GM23248 (cell line): Measurements from ENCODE around the gene PADI2. TPM values are rescaled to one million over a fixed set of nuclear protein-coding genes. Genes with fewer than 3 reads are reported as not detected.

Experiments
- DNase-seq: peaks from one replicate; pipeline ENCODE4 v3.0.0-alpha.2; 2015
- H2AFZ ChIP-seq: fragments of 200-600 bp; sonication (generic); 2 replicates; pipeline ENCODE4 v1.6.1; 2016; ENCODE audit warnings: antibody characterized with exemption
- H3F3A ChIP-seq: fragments of 200-600 bp; sonication (generic); 2 replicates; pipeline ENCODE4 v1.6.1; 2016; ENCODE audit warnings: mild to moderate bottlenecking, antibody characterized with exemption, mixed run types; ENCODE audit not compliant: insufficient read depth
- H3K27ac ChIP-seq: fragments of 200-600 bp; sonication (generic); 2 replicates; pipeline ENCODE4 v1.5.1; 2016; ENCODE audit warnings: mild to moderate bottlenecking
- H3K27me3 ChIP-seq: fragments of 200-600 bp; sonication (generic); replicated peaks from 2 replicates; pipeline ENCODE4 v1.6.1; 2016; ENCODE audit warnings: mild to moderate bottlenecking; ENCODE audit not compliant: insufficient read depth
- H3K36me3 ChIP-seq: fragments of 200-600 bp; sonication (generic); 2 replicates; pipeline ENCODE4 v1.6.1; 2016; ENCODE audit warnings: low read depth, mild to moderate bottlenecking
- H3K4me1 ChIP-seq: fragments of 200-600 bp; sonication (generic); 2 replicates; pipeline ENCODE4 v1.6.1; 2016; ENCODE audit warnings: mild to moderate bottlenecking; ENCODE audit not compliant: insufficient read depth
- H3K4me2 ChIP-seq: fragments of 200-600 bp; sonication (generic); one replicate; pipeline ENCODE4 v1.6.1; 2016; ENCODE audit warnings: mild to moderate bottlenecking; ENCODE audit not compliant: unreplicated experiment
- H3K4me3 ChIP-seq: fragments of 200-600 bp; sonication (generic); 2 replicates; pipeline ENCODE4 v1.5.1; 2016; ENCODE audit warnings: mild to moderate bottlenecking
- H3K79me2 ChIP-seq: fragments of 200-600 bp; sonication (generic); 2 replicates; pipeline ENCODE4 v1.6.1; 2016; ENCODE audit warnings: mild to moderate bottlenecking; ENCODE audit not compliant: insufficient read depth
- H3K9ac ChIP-seq: fragments of 200-600 bp; sonication (generic); 2 replicates; pipeline ENCODE4 v1.6.1; 2016; ENCODE audit warnings: mild to moderate bottlenecking
- H3K9me2 ChIP-seq: fragments of 200-600 bp; sonication (generic); 2 replicates; pipeline ENCODE4 v1.6.1; 2016; ENCODE audit warnings: mixed run types, mild to moderate bottlenecking, moderate library complexity; ENCODE audit not compliant: insufficient read depth
- H3K9me3 ChIP-seq: fragments of 200-600 bp; sonication (generic); one replicate; pipeline ENCODE4 v1.6.1; 2017; ENCODE audit warnings: low read depth
- H4K20me1 ChIP-seq: fragments of 200-600 bp; sonication (generic); 2 replicates; pipeline ENCODE4 v1.6.0; 2016; ENCODE audit not compliant: insufficient read depth
- EZH2 ChIP-seq: fragments of 200-600 bp; sonication (generic); IDR thresholded peaks from 2 replicates; pipeline ENCODE4 v1.6.1; 2018; ENCODE audit warnings: antibody characterized with exemption, mild to moderate bottlenecking; ENCODE audit not compliant: insufficient read depth, poor library complexity, severe bottlenecking
- EZH2phosphoT487 ChIP-seq: fragments of 200-600 bp; sonication (generic); IDR thresholded peaks from 2 replicates; pipeline ENCODE4 v1.6.1; 2018; ENCODE audit warnings: antibody characterized with exemption, moderate library complexity, mild to moderate bottlenecking, low read depth; ENCODE audit not compliant: insufficient read depth
- WGBS, 2 experiments: methylation state at CpG; one replicate each; pipeline ENCODE4 v1.1.6; 2015 to 2017; ENCODE audit warnings: low lambda C conversion rate in 2 of 2, low coverage in 1 of 2; ENCODE audit errors: missing lambda C conversion rate in 2 of 2; 5-methylcytosine and 5-hydroxymethylcytosine counted together
- in situ Hi-C: fragments of 300-500 bp; cut with MboI; formaldehyde crosslinking; loops from 2 replicates; pipeline ENCODE4 v1.15.0; 2020
- polyA plus RNA-seq: library from polyadenylated mRNA; unstranded; fragments of >200 nt; fragmentation: Nextera tagmentation; extraction: Ambion mirVana; gene quantifications from 2 replicates; pipeline ENCODE4 v1.2.1, GENCODE V29; 2016
- total RNA-seq: library from RNA; depleted of rRNA; stranded (reverse); fragments of >200 nt; shearing (Covaris generic); gene quantifications from 2 replicates; pipeline ENCODE4 v1.2.3, GENCODE V29; 2014

The PADI2 gene
- total and polyA plus RNA-seq, 2 experiments from 2014 or later: 0.11 to 0.22 TPM

DNA sequence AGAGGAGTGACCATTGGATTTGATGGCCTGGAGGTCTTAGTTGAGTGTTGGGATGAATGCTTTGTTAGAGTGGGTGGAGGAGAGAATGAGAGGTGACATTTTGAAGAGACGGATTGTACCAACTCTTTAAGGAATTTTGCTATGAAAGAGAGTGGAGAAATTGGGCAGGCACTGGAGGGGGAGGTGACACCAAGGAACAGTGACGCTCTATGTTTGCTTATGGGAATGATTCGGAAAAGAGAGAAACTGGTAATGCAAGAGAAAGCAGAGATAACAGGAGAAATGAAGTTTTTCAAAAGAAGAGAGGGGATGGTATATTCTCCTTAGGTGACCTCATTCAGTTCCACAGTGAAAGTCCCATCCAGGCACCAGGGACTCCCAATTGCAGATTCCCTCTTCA is 24.5 kb upstream of the PADI2 start:
- Histone ChIP-seq H3K79me2 (no peaks in the 10 kb centered on the region), H3K9ac (no peak overlapping the region), H3K9me3 (no peaks in the 10 kb centered on the region), H4K20me1 (no peaks in the 10 kb centered on the region), H3K4me3 (no peak overlapping the region), H3K36me3 (no peaks in the 10 kb centered on the region), H3K4me2 (no peak overlapping the region), H3K27ac (no peak overlapping the region), H3K4me1 (no peaks in the 10 kb centered on the region), H3F3A (no peaks in the 10 kb centered on the region), H3K27me3 (no peaks in the 10 kb centered on the region), H3K9me2 (no peaks in the 10 kb centered on the region), H2AFZ (no peak overlapping the region)
- no peak for DNase-seq
- WGBS, 2 experiments: 70 to 80% methylated on average over 3 of the region's 3 CpGs
- TF ChIP-seq EZH2 (no peak), EZH2phosphoT487 (no peak)
- in situ Hi-C loops: no loop called here

DNA sequence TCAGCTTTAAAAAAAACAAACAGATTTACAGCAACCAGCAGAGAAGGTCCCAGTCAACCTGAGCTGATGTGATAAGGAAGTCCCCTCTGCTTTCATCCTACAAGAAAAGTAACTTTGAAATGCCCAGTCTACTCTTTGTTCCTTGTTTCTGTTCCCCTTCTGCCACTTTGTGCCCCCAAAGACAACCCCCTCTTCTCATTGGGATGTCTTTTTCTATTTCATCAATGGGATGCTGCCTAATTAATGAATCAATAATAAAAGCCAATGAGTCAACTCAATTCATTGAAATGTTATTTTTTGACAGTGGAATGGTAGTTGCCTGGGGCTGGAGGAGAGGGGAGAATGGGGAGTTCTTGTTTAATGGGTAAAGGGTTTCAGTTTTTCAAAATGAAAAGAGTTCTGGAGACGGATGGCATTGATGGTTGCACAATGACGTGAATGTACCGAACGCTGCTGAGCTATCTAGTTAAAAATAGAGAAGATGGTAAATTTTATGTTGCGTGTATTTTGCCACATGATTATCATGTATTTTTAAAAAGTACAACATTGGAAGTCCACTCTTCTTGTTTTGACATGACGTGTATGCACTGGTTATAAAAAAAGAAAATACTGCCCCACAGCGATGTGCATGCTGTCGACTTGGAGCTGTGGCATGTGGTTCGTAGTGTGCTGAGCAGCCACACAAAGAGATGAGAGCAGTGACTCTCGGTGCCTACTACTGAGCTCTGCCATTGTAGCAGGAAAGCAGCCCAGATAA is 22.4 kb upstream of the PADI2 start:
- Histone ChIP-seq H3K4me2 (no peak overlapping the region), H3K79me2 (no peaks in the 10 kb centered on the region), H3F3A (no peaks in the 10 kb centered on the region), H3K27me3 (no peaks in the 10 kb centered on the region), H4K20me1 (no peaks in the 10 kb centered on the region), H3K9me3 (no peaks in the 10 kb centered on the region), H3K9me2 (no peaks in the 10 kb centered on the region), H3K27ac (no peak overlapping the region), H3K4me3 (no peak overlapping the region), H3K36me3 (no peaks in the 10 kb centered on the region), H3K4me1 (no peaks in the 10 kb centered on the region), H3K9ac (no peak overlapping the region), H2AFZ (no peak overlapping the region)
- 80 to 83% methylated on average over 10 of the region's 10 CpGs for WGBS, 2 experiments
- in situ Hi-C loops: no loop called here
- no peak for DNase-seq
- TF ChIP-seq EZH2 (no peak), EZH2phosphoT487 (no peak)

DNA sequence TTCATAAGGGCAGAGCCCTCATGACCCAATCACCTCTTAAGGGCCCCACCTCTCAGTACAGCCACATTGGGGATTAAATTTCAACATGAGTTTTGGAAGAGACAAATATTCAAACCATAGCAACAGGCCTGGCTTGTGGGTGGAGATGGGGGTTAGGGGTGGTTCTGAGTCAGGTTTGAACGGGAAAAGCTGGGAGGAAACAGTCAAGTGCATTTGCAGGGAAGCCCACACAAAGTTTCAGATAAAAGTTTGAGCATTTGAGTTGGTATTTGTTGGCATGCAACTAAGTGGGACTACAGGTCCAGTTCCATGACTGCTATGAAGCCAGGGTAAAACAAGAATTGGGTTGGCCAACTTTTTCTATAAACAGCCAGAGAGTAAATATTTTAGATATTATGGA is 21.0 kb upstream of the PADI2 start:
- in situ Hi-C loops: no loop called here
- Histone ChIP-seq H3K4me2 (no peak overlapping the region), H3K27me3 (no peaks in the 10 kb centered on the region), H3F3A (no peaks in the 10 kb centered on the region), H3K9me2 (no peaks in the 10 kb centered on the region), H4K20me1 (no peaks in the 10 kb centered on the region), H3K4me3 (no peak overlapping the region), H2AFZ (no peak overlapping the region), H3K9ac (no peak overlapping the region), H3K36me3 (no peaks in the 10 kb centered on the region), H3K9me3 (no peaks in the 10 kb centered on the region), H3K4me1 (no peaks in the 10 kb centered on the region), H3K79me2 (no peaks in the 10 kb centered on the region), H3K27ac (no peak overlapping the region)
- no peak for DNase-seq
- WGBS, 2 experiments: 29 to 41% methylated on average over 1 of the region's 1 CpG
- no peak for TF ChIP-seq EZH2
- no peak for TF ChIP-seq EZH2phosphoT487

- H3K79me2 ChIP-seq: no peaks in the 10 kb centered on the region
- no peak overlapping the region for H3K4me3 ChIP-seq
- H3K4me1 ChIP-seq: no peaks in the 10 kb centered on the region
- in situ Hi-C loops: no loop called here
- H3K4me2 ChIP-seq: no peak overlapping the region
- no peak for TF ChIP-seq EZH2
- no peak for TF ChIP-seq EZH2phosphoT487
- H2AFZ ChIP-seq: no peak overlapping the region
- DNase-seq: no peak
- H3K9ac ChIP-seq: no peak overlapping the region
- H3K36me3 ChIP-seq: no peaks in the 10 kb centered on the region
- no peaks in the 10 kb centered on the region for H3K9me3 ChIP-seq
- H3F3A ChIP-seq: no peaks in the 10 kb centered on the region
- no peaks in the 10 kb centered on the region for H3K9me2 ChIP-seq
- no peaks in the 10 kb centered on the region for H4K20me1 ChIP-seq
- no peaks in the 10 kb centered on the region for H3K27me3 ChIP-seq
- H3K27ac ChIP-seq: no peak overlapping the region
Observed at GRCh38 chr1:17139637-17140036, 20.4 kb upstream of the PADI2 start.

DNA sequence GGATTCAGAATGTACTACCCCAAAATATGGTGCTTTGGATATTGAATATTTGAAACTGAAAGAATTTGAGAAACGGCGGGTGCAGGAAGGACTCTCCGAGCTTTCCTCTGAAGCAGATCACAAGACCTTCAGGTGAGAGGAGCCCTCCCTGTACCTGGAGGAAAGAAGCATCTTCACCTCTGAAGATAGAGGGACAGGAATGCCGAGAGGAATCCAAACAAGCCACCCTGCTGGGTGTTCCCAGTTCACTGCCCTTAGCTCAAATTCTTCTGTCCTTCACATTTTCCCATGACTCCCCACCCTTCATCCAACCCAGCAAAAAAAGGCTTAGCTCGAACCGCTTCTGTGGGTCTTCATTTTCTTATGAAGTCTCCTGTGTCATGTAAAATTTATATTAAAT is 18.2 kb upstream of the PADI2 start:
- H3K4me1 ChIP-seq: no peaks in the 10 kb centered on the region
- H3K4me2 ChIP-seq: no peak overlapping the region
- H4K20me1 ChIP-seq: no peaks in the 10 kb centered on the region
- no peak for DNase-seq
- in situ Hi-C loops: no loop called here
- no peak for TF ChIP-seq EZH2phosphoT487
- TF ChIP-seq EZH2: no peak
- no peaks in the 10 kb centered on the region for H3F3A ChIP-seq
- H2AFZ ChIP-seq: no peak overlapping the region
- no peaks in the 10 kb centered on the region for H3K79me2 ChIP-seq
- no peaks in the 10 kb centered on the region for H3K27me3 ChIP-seq
- no peak overlapping the region for H3K27ac ChIP-seq
- no peaks in the 10 kb centered on the region for H3K9me3 ChIP-seq
- 48 to 49% methylated on average over 6 of the region's 6 CpGs for WGBS, 2 experiments
- H3K4me3 ChIP-seq: no peak overlapping the region
- H3K36me3 ChIP-seq: no peaks in the 10 kb centered on the region
- no peaks in the 10 kb centered on the region for H3K9me2 ChIP-seq
- no peak overlapping the region for H3K9ac ChIP-seq
